Sciatic nerve (tissue), 2 donors: ENCODE data around the gene SLC41A3. TPM values are rescaled to one million over a fixed set of nuclear protein-coding genes. Genes with fewer than 3 reads are reported as not detected.
"Not testable (repeated sequence)": the region's sequence is repeated elsewhere in the genome, so short reads cannot be mapped to it uniquely, and the experiment has no call there.

Source experiments
- ATAC-seq: fragments of 200-7000 bp; cut with Tn5 transposase; one replicate; pipeline ENCODE4 v1.9.1; 2020; ENCODE audit warnings: mild to moderate bottlenecking, moderate library complexity
- DNase-seq: peaks from one replicate; pipeline ENCODE4 v3.0.0-alpha.2; 2020; ENCODE audit warnings: low spot score
- intact Hi-C: fragments of 100-400 bp; cut with DNase I; formaldehyde crosslinking; loops from one replicate; pipeline ENCODE4 v1.14.2; 2022
- total RNA-seq: library from RNA; stranded (reverse); fragmentation: NEBNext Ultra II Directional; extraction: Animal tissue kit (Norgen Biotek cat#: 25700); gene quantifications from one replicate; pipeline ENCODE4 v1.2.1, GENCODE V29; 2021
- donor health status: DM: no; HTN: no; CAD: no.
- donor health status: DM: no; HTN: no; CAD: no.

Gene SLC41A3
- total RNA-seq, 1 donor from 2014 or later: 42.8 TPM

- DNase-seq (no peak), ATAC-seq (no peak)
- intact Hi-C loops: no loop called here
Measured at GRCh38 chr3:125957674-125958510, 126.0 kb downstream of the SLC41A3 start.

DNA sequence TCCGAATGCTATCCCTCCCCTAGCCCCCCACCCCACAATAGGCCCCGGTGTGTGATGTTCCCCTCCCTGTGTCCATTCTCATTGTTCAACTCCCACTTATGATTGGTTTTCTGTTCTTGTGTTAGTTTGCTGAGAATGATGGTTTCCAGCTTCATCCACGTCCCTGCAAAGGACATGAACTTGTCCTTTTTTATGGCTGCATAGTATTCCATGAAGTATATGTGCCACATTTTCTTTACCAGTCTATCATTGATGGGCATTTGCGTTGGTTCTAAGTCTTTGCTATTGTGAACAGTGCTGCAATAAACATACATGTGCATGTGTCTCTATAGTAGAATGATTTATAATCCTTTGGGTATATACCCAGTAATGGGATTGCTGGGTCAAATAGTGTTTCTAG is 126.9 kb downstream of the SLC41A3 start:
- DNase-seq, intact Hi-C loops, ATAC-seq: not testable (repeated sequence)

Other genes with a start within 250 kb of the SLC41A3 start
- gene ROPN1B, start 114.9 kb downstream of the SLC41A3 start, total RNA-seq: 5.4 TPM
- 4.1 TPM for gene ALDH1L1, start 96.5 kb upstream of the SLC41A3 start, total RNA-seq